Spleen (tissue), 7 donors: ENCODE data around the gene SHMT2.

Source experiments
- CTCF ChIP-seq, 11 experiments: fragments of 200-600 bp in 7 of 11; fragments of 450-650 bp in 4 of 11; sonication (generic) in 4 of 11; IDR thresholded peaks in 8 of 11; conservative IDR thresholded peaks in 3 of 11; 1 replicate in 7 of 11; 2 replicates in 4 of 11; pipeline versions ENCODE4 v1.4.0 to v1.8.0; 2016 to 2021; ENCODE audit warnings: antibody characterized with exemption in 11 of 11, inconsistent platforms in 4 of 11, mild to moderate bottlenecking in 1 of 11
- POLR2A ChIP-seq, 3 donors: fragments of 450-650 bp; IDR thresholded peaks; one replicate each; pipeline ENCODE4 v1.5.1; 2017; ENCODE audit warnings: antibody characterized with exemption in 3 of 3, mild to moderate bottlenecking in 1 of 3
- POLR2AphosphoS5 ChIP-seq, 3 donors: sonication (generic); formaldehyde crosslinking; IDR thresholded peaks; one replicate each; pipeline ENCODE4 v1.5.1; 2017; ENCODE audit warnings: antibody characterized with exemption in 3 of 3
- donor health status: DM: no; HTN: no; CAD: no; lungs with moderate emphysema.
- donor health status: DM: no; HTN: no; CAD: no.
- donor health status: DM: no; HTN: no; CAD: no.

GRCh38 chr12:57237596-57237931, 8.1 kb downstream of the SHMT2 start:
- no peak for TF ChIP-seq CTCF (IDR thresholded peaks at IDR 0.05 in 8 of 11, conservative IDR thresholded peaks at IDR 0.05 in 3 of 11)
- no peak for TF ChIP-seq POLR2A (IDR thresholded peaks at IDR 0.05)
- TF ChIP-seq POLR2AphosphoS5 (IDR thresholded peaks at IDR 0.05) = no peak
